ENCODE measurements around the gene SCLT1. TPM values are rescaled to one million over a fixed set of nuclear protein-coding genes. Genes with fewer than 3 reads are reported as not detected.

Gene SCLT1
- total and polyA plus RNA-seq, 2 of the 13 experiments (the other 11 are each of a cell fraction or from before 2014, with no cell fraction given): 1.5 to 8.7 TPM

GRCh38 chr4:128859887-128860677 lies 233.3 kb downstream of the SCLT1 start:
- no TSS peak for BruUV-seq (replicated peaks)
- H3K27ac ChIP-seq (ENCODE audit: extremely low read length, insufficient read depth, low read length): no peak overlapping the region
- no peak for FAIRE-seq
- 95% methylated on average over 4 of the region's 6 CpGs for WGBS (ENCODE audit: low lambda C conversion rate)
- H3K4me1 ChIP-seq (ENCODE audit: insufficient read depth, low read length): no peaks in the 10 kb centered on the region
- no peaks in the 10 kb centered on the region for H3K9me3 ChIP-seq (ENCODE audit: low read length)
- TF ChIP-seq ZNF253 (CRISPR knock-in tag; IDR thresholded peaks at IDR 0.05; ENCODE audit: borderline replicate concordance): no peak
- H2AFZ ChIP-seq (ENCODE audit: low read length): no peak overlapping the region
- H3K27me3 ChIP-seq (ENCODE audit: control insufficient read depth in 1 of 2, insufficient read depth in 2 of 2, low read length in 2 of 2): no peaks in the 10 kb centered on the region
- peaks cover 45 to 85% of the 10 kb centered on the region in 2 experiments for H3K36me3 ChIP-seq (replicated peaks in 1 of 2; ENCODE audit: control insufficient read depth in 1 of 2, insufficient read depth in 2 of 2, low read length in 2 of 2)
- intact Hi-C loops (cut with micrococcal nuclease; ENCODE audit: unreplicated experiment): loop anchor here (10.0 kb wide), 1 partner anchor 235 kb away; the partner anchor contains the start of genes C4orf33 and SCLT1
- ChIA-PET CTCF (ENCODE audit: low intra/inter-chr PET ratio, low total read pairs) (no interaction called here), POLR2A (no interaction called here)
- H3K4me3 ChIP-seq (replicated peaks in 1 of 3; ENCODE audit: insufficient read depth in 1 of 3, low read depth in 2 of 3, low read length in 3 of 3): no peak overlapping the region
- DNase-seq (ENCODE audit: low spot score): no peak
- peaks cover 7% of the 10 kb centered on the region; the same call in 1 of the 2 replicates for H4K20me1 ChIP-seq (ENCODE audit: insufficient read depth, low read length)
- no peak overlapping the region for H3K4me2 ChIP-seq (ENCODE audit: low read depth, low read length)
- no peak for ATAC-seq
- no peak overlapping the region for H3K9ac ChIP-seq (ENCODE audit: insufficient read depth, low read depth, low read length)
- no peaks in the 10 kb centered on the region for H3K79me2 ChIP-seq (ENCODE audit: insufficient read depth, low read length)
- in situ Hi-C loops (cut with HindIII; ENCODE audit: extremely low pct_ligation_motif_present, low pct_unique_long_range_greater_than_20kb): loop anchor here (5.0 kb wide), 2 partner anchors 48 to 293 kb away; no protein-coding TSS in a partner anchor

DNA sequence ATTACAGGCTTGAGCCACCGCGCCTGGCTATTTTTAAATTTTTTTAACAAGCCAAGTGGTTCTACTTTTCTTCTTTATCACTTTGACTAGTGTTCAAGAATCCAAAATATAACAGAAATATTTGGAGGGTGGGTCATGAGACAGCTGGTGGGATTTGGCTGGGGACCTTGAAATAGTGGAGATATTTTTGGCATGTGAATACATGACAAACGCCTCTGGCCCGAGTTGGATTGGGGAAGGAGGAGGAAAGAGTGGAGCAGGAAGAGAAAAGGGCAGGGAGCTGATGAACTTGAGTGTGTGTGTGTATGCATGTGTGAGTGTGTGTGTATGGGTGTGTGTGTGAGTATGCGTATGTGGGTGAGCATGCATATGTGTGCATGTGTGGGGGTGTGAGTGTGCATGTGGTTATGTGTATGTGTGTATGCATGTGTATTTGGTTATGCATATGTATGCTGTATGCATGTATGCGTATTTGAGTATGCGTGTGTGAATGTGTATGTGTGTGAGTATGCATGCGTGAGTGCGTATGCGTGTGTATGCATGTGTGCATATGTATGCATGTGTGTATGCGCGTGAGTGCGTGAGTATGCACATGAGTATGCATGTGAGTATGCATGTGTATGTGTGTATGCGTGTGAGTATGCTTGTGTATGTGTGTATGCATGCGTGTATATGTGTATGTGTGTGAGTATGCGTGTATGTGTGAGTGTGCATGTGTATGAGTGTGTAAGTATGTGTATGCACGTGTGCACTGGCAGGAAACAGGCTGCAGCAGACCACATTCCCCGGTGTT lies 234.3 kb downstream of the SCLT1 start:
- Histone ChIP-seq H3K36me3 (replicated peaks in 1 of 2; ENCODE audit: control insufficient read depth in 1 of 2, insufficient read depth in 2 of 2, low read length in 2 of 2) (peaks cover 44 to 87% of the 10 kb centered on the region in 2 experiments), H3K9me3 (ENCODE audit: low read length) (no peaks in the 10 kb centered on the region), H3K9ac (ENCODE audit: insufficient read depth, low read depth, low read length) (no peak overlapping the region), H3K4me2 (ENCODE audit: low read depth, low read length) (no peak overlapping the region), H2AFZ (ENCODE audit: low read length) (no peak overlapping the region), H3K27ac (ENCODE audit: extremely low read length, insufficient read depth, low read length) (no peak overlapping the region), H4K20me1 (ENCODE audit: insufficient read depth, low read length) (peaks cover 7% of the 10 kb centered on the region; the same call in 1 of the 2 replicates), H3K79me2 (ENCODE audit: insufficient read depth, low read length) (no peaks in the 10 kb centered on the region), H3K4me1 (ENCODE audit: insufficient read depth, low read length) (no peaks in the 10 kb centered on the region), H3K27me3 (ENCODE audit: control insufficient read depth in 1 of 2, insufficient read depth in 2 of 2, low read length in 2 of 2) (no peaks in the 10 kb centered on the region), H3K4me3 (replicated peaks in 1 of 3; ENCODE audit: insufficient read depth in 1 of 3, low read depth in 2 of 3, low read length in 3 of 3) (no peak overlapping the region)
- CTCF ChIA-PET (ENCODE audit: low intra/inter-chr PET ratio, low total read pairs): no interaction called here
- no peak for ATAC-seq
- no peak for FAIRE-seq
- DNase-seq (ENCODE audit: low spot score): no peak
- intact Hi-C loops (cut with micrococcal nuclease; ENCODE audit: unreplicated experiment): no loop called here
- BruUV-seq (replicated peaks): no TSS peak
- WGBS (ENCODE audit: low lambda C conversion rate): 96% methylated on average over 18 of the region's 18 CpGs
- in situ Hi-C loops (cut with HindIII; ENCODE audit: extremely low pct_ligation_motif_present, low pct_unique_long_range_greater_than_20kb): no loop called here
- POLR2A ChIA-PET: no interaction called here
- TF ChIP-seq TAF1 (CRISPR knock-in tag; IDR thresholded peaks at IDR 0.05): no peak
- no peak for TF ChIP-seq HOXA9 (CRISPR knock-in tag; IDR thresholded peaks at IDR 0.05; ENCODE audit: borderline replicate concordance)
- no peak for TF ChIP-seq MED1 (CRISPR knock-in tag; IDR thresholded peaks at IDR 0.05)
- TF ChIP-seq RBM22 (optimal IDR thresholded peaks at IDR 0.05; ENCODE audit: low read length): peak; percentile 76
- TF ChIP-seq, protein P1, sequence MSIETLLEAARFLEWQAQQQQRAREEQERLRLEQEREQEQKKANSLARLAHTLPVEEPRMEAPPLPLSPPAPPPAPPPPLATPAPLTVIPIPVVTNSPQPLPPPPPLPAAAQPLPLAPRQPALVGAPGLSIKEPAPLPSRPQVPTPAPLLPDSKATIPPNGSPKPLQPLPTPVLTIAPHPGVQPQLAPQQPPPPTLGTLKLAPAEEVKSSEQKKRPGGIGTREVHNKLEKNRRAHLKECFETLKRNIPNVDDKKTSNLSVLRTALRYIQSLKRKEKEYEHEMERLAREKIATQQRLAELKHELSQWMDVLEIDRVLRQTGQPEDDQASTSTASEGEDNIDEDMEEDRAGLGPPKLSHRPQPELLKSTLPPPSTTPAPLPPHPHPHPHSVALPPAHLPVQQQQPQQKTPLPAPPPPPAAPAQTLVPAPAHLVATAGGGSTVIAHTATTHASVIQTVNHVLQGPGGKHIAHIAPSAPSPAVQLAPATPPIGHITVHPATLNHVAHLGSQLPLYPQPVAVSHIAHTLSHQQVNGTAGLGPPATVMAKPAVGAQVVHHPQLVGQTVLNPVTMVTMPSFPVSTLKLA (IDR thresholded peaks at IDR 0.05): peak; percentile 76
- TF ChIP-seq JUNB (CRISPR knock-in tag; IDR thresholded peaks at IDR 0.05; ENCODE audit: borderline replicate concordance): peak; percentile 12; the same call in 1 of the 2 replicates
- no peak for TF ChIP-seq ZNF512B (CRISPR knock-in tag; IDR thresholded peaks at IDR 0.05; ENCODE audit: borderline replicate concordance)
- TF ChIP-seq KLF9 (CRISPR knock-in tag; IDR thresholded peaks at IDR 0.05; ENCODE audit: low read depth): no peak

All from HepG2 (cell line).